Upper lobe of left lung (tissue), 4 donors: ENCODE measurements around the gene ZNF575.

Source experiments
- CTCF ChIP-seq, 6 experiments: fragments of 450-650 bp in 4 of 6; fragments of 200-600 bp in 2 of 6; sonication (generic) in 2 of 6; IDR thresholded peaks; one replicate each; pipeline ENCODE4 v1.5.1; 2016 to 2019; ENCODE audit warnings: antibody characterized with exemption in 6 of 6
- POLR2A ChIP-seq, 4 donors: fragments of 450-650 bp; IDR thresholded peaks; one replicate each; pipeline ENCODE4 v1.5.1; 2016 to 2017; ENCODE audit warnings: antibody characterized with exemption in 4 of 4, mild to moderate bottlenecking in 2 of 4
- POLR2AphosphoS5 ChIP-seq, 2 donors: sonication (generic); formaldehyde crosslinking; IDR thresholded peaks; one replicate each; pipeline ENCODE4 v1.5.1; 2017; ENCODE audit warnings: antibody characterized with exemption in 2 of 2

GRCh38 chr19:43564800-43565199, 31.8 kb downstream of the ZNF575 start:
- no peak for TF ChIP-seq POLR2A (IDR thresholded peaks at IDR 0.05)
- TF ChIP-seq CTCF (IDR thresholded peaks at IDR 0.05) = no peak
- no peak for TF ChIP-seq POLR2AphosphoS5 (IDR thresholded peaks at IDR 0.05)
